GM18909 (cell line): Measurements from ENCODE around the gene ABHD12.
"Not testable (repeated sequence)": the region's sequence is repeated elsewhere in the genome, so short reads cannot be mapped to it uniquely, and the experiment has no call there.

Experiments
- ATAC-seq: cut with Tn5 transposase; IDR thresholded peaks from one replicate; pipeline ENCODE4 v1.9.1; 2021; ENCODE audit warnings: mild to moderate bottlenecking; ENCODE audit not compliant: unreplicated experiment, poor library complexity

Gene ABHD12

GRCh38 chr20:25356271-25356933, 34.2 kb downstream of the ABHD12 start:
- no peak for ATAC-seq

GRCh38 chr20:25355866-25356265, 34.8 kb downstream of the ABHD12 start:
- ATAC-seq: no peak

- no peak for ATAC-seq
Observed at GRCh38 chr20:25355011-25355595, 35.5 kb downstream of the ABHD12 start.

GRCh38 chr20:25353747-25354705, 36.6 kb downstream of the ABHD12 start:
- no peak for ATAC-seq

- ATAC-seq: no peak
Observed at GRCh38 chr20:25353353-25353746, 37.3 kb downstream of the ABHD12 start.

GRCh38 chr20:25352746-25353145, 37.9 kb downstream of the ABHD12 start:
- no peak for ATAC-seq

GRCh38 chr20:25351024-25351360, 39.6 kb downstream of the ABHD12 start:
- ATAC-seq: no peak

- ATAC-seq: no peak
Observed at GRCh38 chr20:25346349-25346748, 44.3 kb downstream of the ABHD12 start.

GRCh38 chr20:25345721-25346120, 44.9 kb downstream of the ABHD12 start:
- ATAC-seq: no peak

- ATAC-seq: no peak
Observed at GRCh38 chr20:25344634-25345033, 46.0 kb downstream of the ABHD12 start.

- ATAC-seq: no peak
Observed at GRCh38 chr20:25341716-25342680, 48.6 kb downstream of the ABHD12 start.

GRCh38 chr20:25340380-25340779, 50.3 kb downstream of the ABHD12 start:
- ATAC-seq: no peak

- no peak for ATAC-seq
Observed at GRCh38 chr20:25339608-25340007, 51.0 kb downstream of the ABHD12 start.

GRCh38 chr20:25338112-25339023, 52.3 kb downstream of the ABHD12 start:
- no peak for ATAC-seq

- ATAC-seq: no peak
Observed at GRCh38 chr20:25336561-25337422, 53.8 kb downstream of the ABHD12 start.

GRCh38 chr20:25334972-25335371, 55.7 kb downstream of the ABHD12 start:
- not testable (repeated sequence) for ATAC-seq

GRCh38 chr20:25328954-25329498, 61.6 kb downstream of the ABHD12 start:
- ATAC-seq: no peak
